Endothelial cell of umbilical vein (primary cell): ENCODE data around the gene TEX9. TPM values are rescaled to one million over a fixed set of nuclear protein-coding genes. Genes with fewer than 3 reads are reported as not detected.

ENCODE experiments used
- BruUV-seq: library from RNA; stranded (reverse); fragments of 400-500 nt; replicated peaks from 2 replicates; lab custom pipeline; 2021; lab: Mats Ljungman, UMichigan
- CTCF ChIA-PET: fragments of 300-600, 350-600 bp; sonication (Branson Sonifier 250); formaldehyde crosslinking; loops from one replicate; lab custom pipeline; 2021; ENCODE audit warnings: antibody characterized with exemption, inconsistent platforms; lab: Charles Lee
- POLR2A ChIA-PET: fragments of 300-600, 350-600 bp; sonication (Branson Sonifier 250); formaldehyde crosslinking; loops from one replicate; lab custom pipeline; 2021; ENCODE audit warnings: antibody characterized with exemption, inconsistent platforms; lab: Charles Lee
- DNase-seq: peaks from one replicate; pipeline ENCODE4 v3.0.0-alpha.2; 2011; ENCODE audit warnings: low read depth, low spot score
- FAIRE-seq: peaks from 2 replicates; lab custom pipeline; 2011; peaks lifted over from hg19 to GRCh38; lab: Jason Lieb, UNC
- H2AFZ ChIP-seq: 2 replicates; pipeline ENCODE4 v1.6.0; 2012; ENCODE audit warnings: low read depth, low read length, control low read depth, inconsistent platforms
- H3K27ac ChIP-seq: 2 replicates; pipeline ENCODE4 v1.5.1; 2011; ENCODE audit warnings: low read depth, mild to moderate bottlenecking, control low read depth, low read length, moderate library complexity; ENCODE audit not compliant: insufficient read depth
- H3K27me3 ChIP-seq, 2 experiments: 2 replicates each; pipeline versions ENCODE4 v1.6.0 to v1.6.1; 2011; ENCODE audit warnings: low read length in 2 of 2, mixed read lengths in 1 of 2; ENCODE audit not compliant: control insufficient read depth in 2 of 2, insufficient read depth in 2 of 2
- H3K36me3 ChIP-seq, 2 experiments: 2 replicates in 1 of 2; 3 replicates in 1 of 2; pipeline ENCODE4 v1.5.1; 2011; ENCODE audit warnings: low read length in 2 of 2, mild to moderate bottlenecking in 1 of 2, moderate library complexity in 1 of 2; ENCODE audit not compliant: control insufficient read depth in 2 of 2, insufficient read depth in 2 of 2; ENCODE audit errors: extremely low read depth in 1 of 2
- H3K4me1 ChIP-seq: 3 replicates; pipeline ENCODE4 v1.5.1; 2011; ENCODE audit warnings: mild to moderate bottlenecking, low read length; ENCODE audit not compliant: control insufficient read depth, insufficient read depth; ENCODE audit errors: extremely low read depth
- H3K4me2 ChIP-seq: 2 replicates; pipeline ENCODE4 v1.6.1; 2011; ENCODE audit warnings: low read length, control low read depth, mixed read lengths; ENCODE audit not compliant: insufficient read depth
- H3K4me3 ChIP-seq, 3 experiments: fragments of 200-600 bp in 1 of 3; sonication (generic), shearing (Covaris generic) in 1 of 3; replicated peaks in 1 of 3; 2 replicates each; pipeline ENCODE4 v1.5.1; 2011 to 2016; ENCODE audit warnings: control low read depth in 3 of 3, low read length in 3 of 3, mild to moderate bottlenecking in 2 of 3, inconsistent platforms in 1 of 3, low read depth in 1 of 3, moderate library complexity in 1 of 3; ENCODE audit not compliant: insufficient read depth in 1 of 3
- H3K79me2 ChIP-seq: 2 replicates; pipeline ENCODE4 v1.6.0; 2012; ENCODE audit warnings: low read length, inconsistent platforms; ENCODE audit not compliant: control insufficient read depth, insufficient read depth
- H3K9ac ChIP-seq: replicated peaks from 2 replicates; pipeline ENCODE3; 2011; ENCODE audit warnings: low read length, control low read depth; ENCODE audit not compliant: insufficient read depth; ENCODE audit errors: extremely low read depth
- H3K9me1 ChIP-seq: replicated peaks from 3 replicates; pipeline ENCODE4 v1.6.0; 2011; ENCODE audit warnings: mild to moderate bottlenecking, low read length; ENCODE audit not compliant: control insufficient read depth, insufficient read depth; ENCODE audit errors: extremely low read depth
- H3K9me3 ChIP-seq: replicated peaks from 2 replicates; pipeline ENCODE4 v1.5.1; 2012; ENCODE audit warnings: low read length, inconsistent platforms; ENCODE audit not compliant: control insufficient read depth, insufficient read depth
- H4K20me1 ChIP-seq: replicated peaks from 2 replicates; pipeline ENCODE3; 2011; ENCODE audit warnings: mild to moderate bottlenecking, low read length; ENCODE audit not compliant: control insufficient read depth, insufficient read depth; ENCODE audit errors: extremely low read depth
- CTCF ChIP-seq, 2 donors: IDR thresholded peaks; 1 replicate in 1 of 2; 2 replicates in 1 of 2; pipeline ENCODE4 v1.5.1; 2011; ENCODE audit warnings: low read length in 2 of 2, mild to moderate bottlenecking in 2 of 2, moderate library complexity in 2 of 2, control low read depth in 1 of 2, inconsistent platforms in 1 of 2, low read depth in 1 of 2; ENCODE audit not compliant: insufficient read depth in 1 of 2; ENCODE audit errors: extremely low read depth in 1 of 2
- EZH2 ChIP-seq: IDR thresholded peaks from 2 replicates; pipeline ENCODE4 v1.6.1; 2012; ENCODE audit warnings: borderline replicate concordance, low read depth, mild to moderate bottlenecking, moderate library complexity, low read length, inconsistent platforms; ENCODE audit not compliant: severe bottlenecking
- FOS ChIP-seq: IDR thresholded peaks from 2 replicates; pipeline ENCODE4 v1.6.1; 2011; ENCODE audit warnings: mild to moderate bottlenecking, low read length, moderate library complexity, borderline replicate concordance; ENCODE audit not compliant: insufficient read depth
- GATA2 ChIP-seq: IDR thresholded peaks from 2 replicates; pipeline ENCODE4 v1.7.0; 2011; ENCODE audit warnings: low read depth, mild to moderate bottlenecking, moderate library complexity, mixed read lengths, low read length; ENCODE audit not compliant: insufficient read length, insufficient read depth
- JUN ChIP-seq: IDR thresholded peaks from 2 replicates; pipeline ENCODE4 v1.6.1; 2011; ENCODE audit warnings: borderline replicate concordance, low read depth; ENCODE audit not compliant: insufficient read length, insufficient read depth
- MAX ChIP-seq: IDR thresholded peaks from 2 replicates; pipeline ENCODE4 v1.6.1; 2011; ENCODE audit not compliant: insufficient read depth, insufficient read length
- MYC ChIP-seq: IDR thresholded peaks from one replicate; pipeline ENCODE4 v1.6.1; 2011; ENCODE audit warnings: mild to moderate bottlenecking, low read depth, low read length
- POLR2A ChIP-seq: IDR thresholded peaks from 2 replicates; pipeline ENCODE4 v1.6.1; 2012; ENCODE audit warnings: low read depth, mild to moderate bottlenecking, control low read depth, low read length
- POLR2AphosphoS5 ChIP-seq: IDR thresholded peaks from 2 replicates; pipeline ENCODE4 v1.6.1; 2012; ENCODE audit warnings: low read depth, mild to moderate bottlenecking, control low read depth, low read length, moderate library complexity; ENCODE audit not compliant: insufficient read depth
- dilution Hi-C: fragments of 300-500 bp; cut with MboI; formaldehyde crosslinking; loops from one replicate; pipeline ENCODE4 v1.15.0; 2019; ENCODE audit warnings: low sequenced_read_pairs; ENCODE audit not compliant: extremely low pct_ligation_motif_present
- intact Hi-C: fragments of 100-400 bp; cut with micrococcal nuclease; formaldehyde crosslinking; loops from one replicate; pipeline ENCODE4 v1.10.0; 2022
- polyA plus RNA-seq, 4 experiments: library from polyadenylated mRNA; depleted of rRNA in 3 of 4; stranded (reverse) in 3 of 4; unstranded in 1 of 4; fragments of >200 nt; gene quantifications; 2 replicates each; pipeline versions ENCODE4 v1.2.1 to v1.2.3, GENCODE V29; 2011 to 2012; ENCODE audit warnings: missing spikeins in 1 of 4
- total RNA-seq: library from RNA; stranded (reverse); gene quantifications from 2 replicates; pipeline ENCODE4 v1.2.3, GENCODE V29; 2021

The TEX9 gene
- total and polyA plus RNA-seq, 2 donors (not counting 3 experiments of a cell fraction or from before 2014, with no cell fraction given) = 0.33 to 1.7 TPM

- Histone ChIP-seq H2AFZ (no peak overlapping the region), H3K79me2 (no peaks in the 10 kb centered on the region), H3K27me3 (no peaks in the 10 kb centered on the region), H3K9me3 (no peaks in the 10 kb centered on the region), H3K27ac (no peak overlapping the region), H3K4me1 (no peaks in the 10 kb centered on the region), H3K9ac (no peak overlapping the region), H3K4me2 (no peak overlapping the region), H3K4me3 (no peak overlapping the region), H4K20me1 (no peaks in the 10 kb centered on the region), H3K9me1 (no peaks in the 10 kb centered on the region), H3K36me3 (no peaks in the 10 kb centered on the region)
- dilution Hi-C loops (no loop called here), intact Hi-C loops (no loop called here)
- FAIRE-seq (no peak), DNase-seq (no peak)
- TF ChIP-seq FOS (no peak), JUN (no peak), EZH2 (no peak), GATA2 (no peak), MAX (no peak), MYC (no peak), POLR2AphosphoS5 (no peak), POLR2A (no peak), CTCF (IDR thresholded peaks at IDR 0.05; ENCODE audit: extremely low read depth in 1 of 2, insufficient read depth in 1 of 2, low read depth in 1 of 2, low read length in 2 of 2) (no peak)
- CTCF ChIA-PET = no interaction called here
- BruUV-seq = no TSS peak
- POLR2A ChIA-PET = no interaction called here
Observed at GRCh38 chr15:56351957-56352506, 13.2 kb upstream of the TEX9 start.
